ENCODE results near the gene CHMP3.
"Not testable (repeated sequence)": the region's sequence is repeated elsewhere in the genome, so short reads cannot be mapped to it uniquely, and the experiment has no call there.

CHMP3 gene

DNA sequence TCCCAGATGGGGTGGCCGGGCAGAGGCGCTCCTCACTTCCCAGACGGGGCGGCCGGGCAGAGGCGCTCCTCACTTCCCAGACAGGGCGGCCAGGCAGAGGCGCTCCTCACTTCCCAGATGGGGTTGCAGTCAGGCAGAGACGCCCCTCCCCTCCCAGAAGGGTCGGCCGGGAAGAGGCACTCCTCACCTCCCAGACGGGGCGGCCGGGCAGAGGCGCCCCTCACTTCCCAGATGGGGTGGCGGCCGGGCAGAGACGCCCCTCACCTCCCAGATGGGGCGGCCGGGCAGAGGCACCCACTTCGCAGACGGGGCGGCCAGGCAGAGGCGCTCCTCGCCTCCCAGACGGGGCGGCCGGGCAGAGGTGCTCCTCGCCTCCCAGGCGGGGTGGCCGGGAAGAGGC lies 13.8 kb downstream of the CHMP3 start:
- DNase-seq, result not testable (repeated sequence)

DNA sequence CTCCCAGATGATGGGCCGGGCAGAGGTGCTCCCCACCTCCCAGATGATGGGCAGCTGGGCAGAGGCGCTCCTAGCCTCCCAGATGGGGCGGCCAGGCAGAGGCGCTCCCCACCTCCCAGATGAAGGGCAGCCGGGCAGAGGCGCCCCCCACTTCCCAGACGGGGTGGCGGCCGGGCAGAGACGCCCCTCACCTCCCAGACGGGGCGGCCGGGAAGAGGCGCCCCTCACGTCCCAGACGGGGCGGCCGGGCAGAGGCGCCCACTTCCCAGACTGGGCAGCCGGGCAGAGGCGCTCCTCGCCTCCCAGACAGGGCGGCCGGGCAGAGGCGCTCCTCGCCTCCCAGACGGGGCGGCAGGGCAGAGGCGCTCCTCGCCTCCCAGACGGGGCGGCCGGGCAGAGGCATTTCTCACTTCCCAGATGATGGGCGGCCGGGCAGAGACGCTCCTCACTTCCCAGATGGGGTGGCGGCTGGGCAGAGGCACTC lies 14.3 kb downstream of the CHMP3 start:
- not testable (repeated sequence) for DNase-seq

DNA sequence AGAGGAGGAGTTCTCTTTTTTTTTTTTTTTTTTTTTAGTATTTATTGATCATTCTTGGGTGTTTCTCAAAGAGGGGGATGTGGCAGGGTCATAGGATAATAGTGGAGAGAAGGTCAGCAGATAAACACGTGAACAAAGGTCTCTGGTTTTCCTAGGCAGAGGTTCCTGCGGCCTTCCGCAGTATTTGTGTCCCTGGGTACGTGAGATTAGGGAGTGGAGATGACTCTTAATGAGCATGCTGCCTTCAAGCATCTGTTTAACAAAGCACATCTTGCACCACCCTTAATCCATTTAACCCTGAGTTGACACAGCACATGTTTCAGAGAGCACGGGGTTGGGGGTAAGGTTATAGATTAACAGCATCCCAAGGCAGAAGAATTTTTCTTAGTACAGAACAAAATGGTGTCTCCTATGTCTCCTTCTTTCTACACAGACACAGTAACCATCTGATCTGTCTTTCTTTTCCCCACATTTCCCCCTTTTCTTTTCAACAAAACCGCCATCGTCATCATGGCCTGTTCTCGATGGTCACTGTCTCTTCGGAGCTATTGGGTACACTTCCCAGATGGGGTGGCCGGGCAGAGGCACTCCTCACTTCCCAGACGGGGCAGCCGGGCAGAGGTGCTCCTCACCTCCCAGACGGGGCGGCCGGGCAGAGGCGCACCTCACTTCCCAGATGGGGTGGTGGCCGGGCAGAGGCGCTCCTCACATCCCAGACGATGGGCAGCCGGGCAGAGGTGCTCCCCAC lies 14.9 kb downstream of the CHMP3 start:
- not testable (repeated sequence) for DNase-seq

DNA sequence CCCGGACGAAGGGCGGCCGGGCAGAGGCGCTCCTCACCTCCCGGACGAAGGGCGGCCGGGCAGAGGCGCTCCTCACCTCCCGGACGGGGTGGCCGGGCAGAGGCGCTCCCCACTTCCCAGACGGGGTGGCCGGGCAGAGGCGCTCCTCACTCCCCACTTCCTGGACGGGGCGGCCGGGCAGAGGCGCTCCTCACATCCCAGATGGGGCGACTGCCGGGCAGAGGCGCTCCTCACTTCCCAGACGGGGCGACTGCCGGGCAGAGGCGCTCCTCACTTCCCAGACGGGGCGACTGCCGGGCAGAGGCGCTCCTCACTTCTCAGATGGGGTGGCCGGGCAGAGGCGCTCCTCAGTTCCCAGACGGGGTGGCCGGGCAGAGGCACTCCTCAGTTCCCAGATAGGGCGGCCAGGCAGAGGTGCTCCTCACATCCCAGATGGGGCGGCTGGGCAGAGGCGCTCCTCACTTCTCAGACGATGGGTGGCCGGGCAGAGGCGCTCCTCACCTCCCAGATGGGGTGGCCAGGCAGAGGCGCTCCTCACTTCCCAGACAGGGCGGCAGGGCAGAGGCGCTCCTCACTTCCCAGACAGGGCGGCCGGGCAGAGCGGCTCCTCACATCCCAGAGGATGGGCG lies 17.8 kb downstream of the CHMP3 start:
- DNase-seq, result not testable (repeated sequence)

DNA sequence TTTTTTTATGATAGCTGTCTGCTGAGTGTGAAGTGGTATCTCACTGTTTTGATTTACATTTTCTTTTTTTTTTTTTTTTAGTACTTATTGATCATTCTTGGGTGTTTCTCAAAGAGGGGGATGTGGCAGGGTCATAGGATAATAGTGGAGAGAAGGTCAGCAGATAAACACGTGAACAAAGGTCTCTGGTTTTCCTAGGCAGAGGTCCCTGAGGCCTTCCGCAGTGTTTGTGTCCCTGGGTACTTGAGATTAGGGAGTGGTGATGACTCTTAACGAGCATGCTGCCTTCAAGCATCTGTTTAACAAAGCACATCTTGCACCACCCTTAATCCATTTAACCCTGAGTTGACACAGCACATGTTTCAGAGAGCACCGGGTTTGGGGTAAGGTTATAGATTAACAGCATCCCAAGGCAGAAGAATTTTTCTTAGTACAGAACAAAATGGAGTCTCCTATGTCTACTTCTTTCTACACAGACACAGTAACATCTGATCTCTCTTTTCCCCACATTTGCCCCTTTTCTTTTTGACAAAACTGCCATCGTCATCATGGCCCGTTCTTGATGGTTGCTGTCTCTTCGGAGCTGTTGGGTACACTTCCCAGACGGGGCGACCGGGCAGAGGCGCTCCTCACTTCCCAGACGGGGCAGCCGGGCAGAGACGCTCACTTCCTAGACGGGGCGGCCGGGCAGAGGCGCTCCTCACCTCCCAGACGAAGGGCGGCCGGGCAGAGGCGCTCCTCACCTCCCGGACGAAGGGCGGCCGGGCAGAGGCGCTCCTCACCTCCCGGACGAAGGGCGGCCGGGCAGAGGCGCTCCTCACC lies 18.8 kb downstream of the CHMP3 start:
- not testable (repeated sequence) for DNase-seq

DNA sequence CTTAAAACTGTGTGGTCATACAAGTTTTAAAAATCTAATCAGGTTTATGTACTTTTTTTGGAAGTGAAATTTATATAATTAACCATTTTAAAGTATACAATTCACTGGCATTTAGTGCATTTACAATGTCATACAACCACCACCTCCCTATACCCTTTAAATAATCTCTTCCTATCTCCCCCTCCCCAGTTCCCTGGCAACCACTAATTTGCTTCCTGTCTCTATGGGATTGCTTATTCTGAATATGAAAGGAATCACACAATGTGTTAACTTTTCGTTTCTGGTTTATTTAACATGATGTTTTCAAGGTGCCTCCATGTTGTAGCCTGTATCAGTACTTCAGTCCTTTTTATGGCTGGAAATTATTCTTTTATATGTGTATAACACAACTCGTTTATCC lies 19.4 kb downstream of the CHMP3 start:
- DNase-seq, result no peak

DNA sequence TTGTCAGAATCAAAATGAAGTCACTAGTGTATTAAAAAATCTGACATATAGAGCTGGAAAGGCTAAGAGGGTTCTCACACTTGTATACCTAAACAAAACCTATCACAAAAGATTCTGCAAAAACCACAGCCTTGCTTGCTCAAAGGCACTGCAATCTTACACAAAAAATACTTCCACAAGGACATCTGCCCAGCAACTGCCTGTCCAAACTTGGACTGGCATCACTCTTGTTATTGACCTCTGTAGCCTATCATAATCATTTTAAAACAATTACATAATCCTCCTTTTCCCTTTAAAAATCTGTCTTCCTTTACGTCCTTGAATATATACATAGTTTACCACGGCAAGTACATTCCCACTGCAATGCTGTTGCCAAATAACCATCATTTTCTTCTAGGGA lies 19.9 kb downstream of the CHMP3 start:
- no peak for DNase-seq

DNA sequence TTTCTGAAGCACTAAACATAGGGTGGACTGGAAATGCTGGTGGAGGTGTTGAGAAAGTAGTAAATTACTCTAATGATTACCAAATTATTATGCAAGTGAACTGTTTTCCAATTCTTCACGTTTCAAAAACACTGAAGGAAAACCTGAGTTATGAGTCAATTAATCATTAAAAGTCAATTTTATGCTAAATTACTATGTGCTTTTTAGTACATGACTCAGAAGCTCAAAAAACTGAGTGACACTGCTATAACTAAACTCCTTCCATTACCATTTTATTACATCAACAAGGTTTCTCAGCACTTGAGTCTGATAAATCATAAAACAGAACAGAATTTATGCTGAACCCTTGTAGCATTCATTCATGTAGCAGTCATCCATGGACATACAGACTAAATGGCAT lies 20.4 kb downstream of the CHMP3 start:
- no peak for DNase-seq

DNA sequence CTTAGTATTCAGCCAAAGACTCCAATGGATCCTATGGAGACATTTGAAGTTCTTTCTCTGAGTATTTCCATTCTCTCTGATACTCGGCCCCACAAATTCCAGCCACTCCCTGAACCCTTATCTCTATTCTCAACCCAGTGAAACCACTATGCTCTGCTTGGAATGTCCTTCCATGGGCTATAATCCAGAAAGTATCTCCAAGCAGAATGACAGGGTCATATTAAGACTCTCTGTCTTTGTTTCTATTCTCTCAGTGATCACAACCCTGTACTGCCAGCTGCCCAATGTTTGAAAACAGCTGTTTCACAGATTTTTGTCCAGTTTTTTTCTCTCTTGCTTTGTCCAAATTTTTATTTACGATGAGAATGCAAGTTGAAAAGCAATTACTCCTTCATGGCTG lies 21.9 kb downstream of the CHMP3 start:
- no peak for DNase-seq

DNA sequence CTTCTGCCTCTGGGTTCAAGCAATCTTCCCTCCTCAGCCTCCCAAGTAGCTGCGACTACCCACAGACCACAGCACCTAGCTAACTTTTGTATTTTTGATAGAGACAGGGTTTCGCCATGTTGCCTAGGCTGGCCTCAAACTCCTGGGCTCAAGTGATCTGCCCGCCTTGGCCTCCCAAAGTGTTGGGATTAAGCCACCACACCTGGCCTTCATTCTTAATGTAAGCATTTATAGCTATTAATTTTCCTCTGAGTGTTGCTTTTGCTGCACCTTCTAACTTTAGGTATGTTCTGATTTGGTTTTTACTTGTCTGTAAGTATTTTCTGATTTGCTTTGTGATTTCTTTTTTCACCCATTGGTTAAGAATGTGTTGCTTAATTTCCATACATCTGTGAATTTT lies 29.7 kb downstream of the CHMP3 start:
- DNase-seq, result no peak

DNA sequence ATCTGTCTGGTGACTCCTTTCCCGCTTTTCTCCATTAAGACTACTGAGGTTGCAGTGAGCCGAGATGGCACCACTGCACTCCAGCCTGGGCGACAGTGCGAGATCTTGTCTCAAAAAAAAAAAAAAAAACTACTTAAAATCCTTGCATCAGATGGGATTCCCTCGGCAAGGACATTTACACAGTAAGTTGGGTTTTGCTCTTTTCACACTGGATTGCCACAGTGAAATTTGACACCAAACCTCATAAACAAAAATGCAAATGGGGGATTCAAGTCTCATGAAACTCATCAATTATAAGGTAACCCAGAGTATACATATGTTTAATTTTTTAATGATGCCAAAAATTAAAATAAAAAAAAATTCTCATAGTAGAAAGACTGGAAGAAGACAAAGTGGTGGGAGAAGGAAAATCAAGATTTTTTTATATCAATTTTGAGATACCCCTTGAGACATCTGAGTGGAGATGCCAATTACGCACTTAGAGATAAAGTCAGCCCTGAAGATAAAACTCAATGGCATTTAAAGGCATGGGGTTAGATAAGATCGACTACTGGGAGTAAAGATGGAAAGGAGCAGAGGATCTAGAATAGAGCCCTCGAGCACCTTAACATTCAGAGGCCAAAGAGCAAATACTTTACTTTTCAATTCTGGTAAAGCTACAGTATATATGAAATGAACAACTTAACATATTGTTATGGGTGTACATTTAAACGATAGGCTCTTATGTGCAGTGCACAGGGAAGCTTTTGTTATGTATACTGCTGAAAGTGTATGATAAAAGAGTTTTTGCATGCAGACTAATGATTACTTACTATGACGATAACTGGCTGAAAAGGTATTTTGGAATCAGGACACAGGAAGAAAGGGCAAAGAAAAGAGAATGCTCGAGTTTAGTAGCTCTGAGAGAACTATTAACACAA lies 37.6 kb downstream of the CHMP3 start:
- DNase-seq, result no peak

DNA sequence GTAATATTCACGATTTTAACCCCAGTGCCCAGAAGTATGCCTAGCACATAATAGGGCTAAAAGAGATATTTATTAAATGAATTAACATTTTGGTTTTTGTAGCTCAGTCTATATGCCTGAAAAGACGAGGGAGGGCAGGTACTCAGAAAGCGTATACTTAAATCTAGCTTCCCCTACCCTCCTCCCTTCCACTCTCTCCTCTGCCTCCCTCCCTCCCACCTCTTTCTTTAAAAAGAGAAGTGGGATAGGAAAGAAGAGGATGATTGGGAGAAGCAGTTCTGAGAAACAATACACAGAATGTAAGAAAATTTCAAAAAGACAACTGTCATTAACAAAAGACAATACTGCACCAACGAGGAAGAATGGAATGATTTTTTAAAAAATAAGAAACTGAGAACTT lies 39.8 kb downstream of the CHMP3 start:
- DNase-seq, result no peak

DNA sequence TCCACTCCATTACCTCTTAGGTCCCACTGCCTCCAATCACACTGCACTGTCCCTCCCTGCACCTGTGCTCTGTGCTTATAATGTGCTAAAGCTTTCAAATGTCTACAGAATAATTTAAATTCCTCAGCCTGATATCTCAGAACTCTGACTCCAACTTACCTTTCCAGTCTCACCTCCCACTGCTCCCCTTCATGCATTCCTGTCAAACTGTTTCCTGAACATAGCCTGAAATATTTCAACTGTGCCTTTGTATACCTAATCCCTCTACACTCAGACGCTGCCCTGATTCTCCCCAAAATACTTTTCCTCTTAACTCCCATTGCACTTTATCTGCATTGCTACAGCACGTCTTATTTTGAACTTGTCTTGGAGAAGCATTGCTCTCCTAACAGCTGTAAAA lies 40.5 kb downstream of the CHMP3 start:
- DNase-seq, result no peak

DNA sequence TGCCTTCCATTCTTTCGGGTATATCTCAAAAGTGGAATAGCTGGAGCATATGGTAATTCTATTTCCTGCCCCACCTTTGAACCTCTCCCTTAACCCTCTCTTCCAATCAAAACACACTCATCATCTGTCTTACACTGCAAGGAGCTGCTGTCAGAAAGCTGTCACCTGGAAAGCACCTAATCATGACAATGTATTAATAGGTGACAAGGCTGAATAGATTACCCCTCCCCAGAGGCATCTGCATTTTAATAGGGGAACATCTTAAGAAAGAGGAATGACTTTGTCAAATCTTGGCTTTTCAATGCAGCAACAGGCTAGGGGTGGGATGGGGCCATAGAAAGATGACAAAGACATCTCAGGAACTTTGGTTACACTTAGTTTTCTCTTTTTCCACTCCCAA lies 41.3 kb downstream of the CHMP3 start:
- no peak for DNase-seq

DNA sequence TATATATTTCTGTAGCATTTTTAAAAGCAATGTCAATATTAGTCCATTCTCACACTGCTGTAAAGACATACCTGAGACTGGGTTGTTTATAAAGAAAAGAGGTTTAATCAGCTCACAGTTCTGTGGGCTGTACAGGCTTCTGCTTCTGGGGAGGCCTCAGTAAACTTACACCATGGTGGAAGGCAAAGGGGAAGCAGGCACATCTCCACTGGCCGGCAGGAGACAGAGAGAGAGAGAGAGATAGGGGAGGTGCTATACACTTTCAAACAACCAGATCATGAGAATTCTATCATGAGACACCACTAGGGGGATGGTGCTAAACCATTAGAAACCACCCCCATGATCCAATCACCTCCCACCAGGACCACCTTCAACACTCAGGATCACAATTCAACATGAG lies 43.1 kb downstream of the CHMP3 start:
- DNase-seq, result no peak

DNA sequence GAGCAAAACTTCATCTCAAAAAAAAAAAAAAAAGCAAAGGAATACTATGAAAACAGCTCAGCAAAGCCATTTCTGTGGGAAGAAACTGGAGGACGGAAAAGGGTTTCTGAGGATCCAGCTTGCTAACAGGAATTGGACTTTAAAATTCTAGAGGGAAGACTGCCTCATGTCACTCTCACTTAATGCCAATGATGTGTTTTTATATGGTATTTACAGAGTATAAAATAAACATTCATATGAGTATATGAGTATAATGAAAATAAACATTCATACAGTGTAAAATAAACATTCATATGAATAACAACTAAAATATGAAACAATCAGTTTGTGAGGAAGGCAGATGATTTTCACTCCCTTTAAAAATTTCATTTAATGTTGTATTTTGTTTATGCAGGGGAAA lies 43.9 kb downstream of the CHMP3 start:
- no peak for DNase-seq

DNA sequence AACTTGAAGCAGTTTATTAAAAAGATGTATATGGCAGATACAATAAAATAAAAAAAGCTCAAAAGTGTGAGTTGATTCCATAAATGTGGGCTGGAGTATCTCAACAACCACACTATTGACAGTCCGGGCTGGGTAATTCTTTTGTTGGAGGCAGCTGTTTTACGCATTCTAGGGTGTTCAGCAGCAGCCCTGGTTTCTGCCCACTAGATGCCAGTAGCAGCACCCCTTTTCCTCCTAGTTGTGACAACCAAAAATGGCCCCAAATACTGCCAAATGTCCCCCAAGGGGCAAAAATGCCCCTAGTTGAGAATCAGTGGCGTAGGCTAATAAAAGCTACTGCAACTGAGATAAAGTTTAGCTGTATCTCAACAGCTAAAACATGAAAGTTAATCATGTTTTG lies 44.8 kb downstream of the CHMP3 start:
- DNase-seq, result no peak

DNA sequence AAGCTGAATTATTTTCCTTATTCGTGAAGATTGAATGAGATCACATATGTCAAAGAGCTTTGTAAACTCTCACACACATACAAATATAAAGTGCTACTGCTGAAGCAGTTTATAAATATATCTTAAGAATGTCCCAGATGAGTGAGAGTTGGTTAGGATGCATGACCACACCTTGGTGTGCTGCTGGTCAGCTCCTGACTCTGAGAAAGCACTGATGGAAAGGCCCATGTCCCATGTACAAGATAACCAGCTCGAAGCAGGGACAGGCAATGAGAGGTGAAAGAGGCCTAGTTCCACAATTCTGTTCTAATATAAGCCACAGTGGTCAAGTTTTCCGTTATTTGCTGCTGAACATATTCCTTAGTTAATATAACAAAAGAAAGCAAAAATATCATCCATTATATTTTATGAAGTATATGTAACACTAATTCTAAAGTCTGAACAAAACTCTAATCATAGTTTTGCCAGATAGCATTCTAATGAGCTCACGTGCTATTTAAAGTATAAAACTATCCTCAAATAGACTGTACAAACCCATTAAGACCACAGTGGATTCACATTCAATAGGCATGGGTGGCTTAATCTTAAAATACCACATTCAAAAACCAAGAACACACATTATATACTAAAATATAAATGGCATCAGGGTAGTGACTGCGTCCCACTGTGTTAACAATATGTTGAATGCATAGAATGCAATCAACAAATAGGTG lies 49.1 kb downstream of the CHMP3 start:
- DNase-seq, result no peak

DNA sequence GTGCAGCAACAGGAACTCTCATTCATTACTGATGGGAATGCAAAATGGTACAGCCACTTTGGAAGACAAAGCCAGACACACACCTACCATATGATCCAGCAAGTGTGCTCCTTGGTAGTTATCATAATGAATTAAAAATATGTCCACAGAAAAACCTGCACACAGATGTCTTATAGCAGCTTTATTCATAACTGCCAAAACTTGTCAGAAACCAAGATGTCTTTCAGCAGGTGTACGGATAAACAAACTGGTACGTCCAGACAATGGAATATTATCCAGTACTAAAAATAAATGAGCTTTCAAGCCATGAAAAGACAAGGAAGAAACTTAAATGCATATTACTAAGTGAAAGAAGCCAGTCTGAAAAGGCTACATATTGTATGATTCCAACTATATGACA lies 50.4 kb downstream of the CHMP3 start:
- DNase-seq, result no peak

DNA sequence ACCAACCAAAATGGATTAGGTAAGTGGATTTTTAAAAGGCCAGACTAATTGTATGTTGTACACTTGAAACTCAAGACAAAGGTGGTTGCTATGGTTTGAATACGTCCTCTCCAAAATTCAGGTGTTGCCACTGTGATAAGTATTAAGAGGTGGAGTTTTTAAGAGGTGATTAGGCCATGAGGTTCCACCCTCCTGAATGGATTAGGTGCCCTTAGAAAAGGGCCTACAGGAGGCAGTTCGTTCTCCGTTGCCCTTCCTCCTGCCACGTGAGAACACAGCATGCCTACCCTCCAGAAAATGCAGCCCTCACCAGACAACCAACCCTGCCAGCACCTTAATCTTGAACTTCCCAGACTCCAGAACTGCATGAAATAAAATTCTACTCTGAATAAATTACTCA lies 51.2 kb downstream of the CHMP3 start:
- DNase-seq, result no peak

DNA sequence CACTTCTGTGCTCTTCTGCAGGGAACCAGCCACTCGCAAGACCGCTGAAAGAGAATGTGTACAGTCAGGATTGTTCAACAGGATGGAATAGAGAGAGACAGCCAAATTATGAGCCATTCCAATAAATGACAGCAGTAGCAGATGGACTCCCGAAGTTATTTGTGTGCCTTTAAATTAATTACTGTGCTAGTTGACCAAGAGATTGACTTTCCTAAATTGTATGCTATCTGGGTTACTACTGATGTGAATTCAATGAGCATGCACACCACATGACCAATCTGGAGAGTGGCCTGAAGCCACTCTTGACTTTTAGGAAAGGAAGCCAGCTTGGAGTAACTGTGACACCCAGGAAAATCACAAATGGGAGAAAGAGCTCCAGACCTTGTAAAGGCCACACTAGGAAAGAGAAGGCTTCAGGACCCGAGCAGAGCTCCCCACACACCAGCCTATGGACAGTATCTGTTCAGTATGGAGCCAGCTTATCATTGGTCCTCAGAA lies 52.8 kb downstream of the CHMP3 start:
- DNase-seq, result no peak

DNA sequence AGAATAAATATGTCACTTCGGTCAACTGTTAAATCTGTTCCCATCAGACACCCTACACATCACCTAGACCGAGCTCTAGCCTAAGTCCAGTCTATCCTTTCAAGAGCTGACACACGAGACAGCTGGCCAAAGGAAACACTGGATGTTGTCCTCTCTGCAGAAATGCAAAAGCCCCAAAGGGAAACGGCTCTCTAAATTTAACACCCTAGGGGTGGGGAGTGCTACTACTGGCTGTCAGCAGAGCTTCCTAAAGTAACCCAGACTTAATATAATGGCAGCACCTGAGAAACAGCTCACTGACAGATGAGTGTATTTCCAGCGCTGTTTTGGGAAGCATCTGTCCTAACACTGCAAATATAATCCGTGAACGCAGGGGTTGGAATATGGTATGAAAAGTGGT lies 55.6 kb downstream of the CHMP3 start:
- no peak for DNase-seq

All from KG1 (cell line).